IMR-90 (cell line): ENCODE measurements around the gene RPL41. TPM values are rescaled to one million over a fixed set of nuclear protein-coding genes. Genes with fewer than 3 reads are reported as not detected.

Experiments
- ATAC-seq: fragments of 200-7000 bp; cut with Tn5 transposase; 2 replicates; pipeline ENCODE4 v1.9.1; 2020; ENCODE audit warnings: low read depth, mild to moderate bottlenecking, moderate library complexity
- BruUV-seq: library from RNA; stranded (reverse); fragments of 400-500 nt; replicated peaks from 2 replicates; lab custom pipeline; 2021; lab: Mats Ljungman, UMichigan
- CTCF ChIA-PET: fragments of 300-600 bp; formaldehyde crosslinking; extraction: SDS; loops from one replicate; lab custom pipeline; 2021; ENCODE audit warnings: antibody characterized with exemption; lab: Yijun Ruan, JAX
- POLR2A ChIA-PET: fragments of 300-600 bp; sonication (Branson Sonifier 250); formaldehyde crosslinking; loops from one replicate; lab custom pipeline; 2022; ENCODE audit warnings: antibody characterized with exemption; ENCODE audit not compliant: unreplicated experiment; lab: Charles Lee
- DNase-seq: peaks from one replicate; pipeline ENCODE4 v3.0.0; 2013
- H2AFZ ChIP-seq: replicated peaks from 2 replicates; pipeline ENCODE3; 2013; ENCODE audit warnings: low read length, mild to moderate bottlenecking; ENCODE audit not compliant: poor library complexity
- H2AK5ac ChIP-seq: 2 replicates; pipeline ENCODE4 v1.6.1; 2013; ENCODE audit warnings: low read depth, low read length, inconsistent platforms
- H2AK9ac ChIP-seq: replicated peaks from 2 replicates; pipeline ENCODE3; 2013; ENCODE audit warnings: mild to moderate bottlenecking, low read depth, low read length, moderate library complexity; ENCODE audit not compliant: poor library complexity
- H2BK120ac ChIP-seq: 2 replicates; pipeline ENCODE4 v1.6.1; 2013; ENCODE audit warnings: low read depth, low read length, inconsistent platforms
- H2BK15ac ChIP-seq: 3 replicates; pipeline ENCODE4 v1.6.1; 2013; ENCODE audit warnings: low read depth, low read length, inconsistent platforms
- H2BK20ac ChIP-seq: 2 replicates; pipeline ENCODE4 v1.6.1; 2013; ENCODE audit warnings: low read depth, mild to moderate bottlenecking, inconsistent platforms, low read length, moderate library complexity
- H2BK5ac ChIP-seq: 2 replicates; pipeline ENCODE4 v1.6.1; 2013; ENCODE audit warnings: mild to moderate bottlenecking, low read depth, low read length, inconsistent platforms; ENCODE audit not compliant: poor library complexity, severe bottlenecking
- H3K14ac ChIP-seq: replicated peaks from 2 replicates; pipeline ENCODE4 v1.6.1; 2013; ENCODE audit warnings: low read depth, low read length, inconsistent platforms
- H3K18ac ChIP-seq: 2 replicates; pipeline ENCODE4 v1.6.1; 2013; ENCODE audit warnings: low read depth, low read length, control low read depth
- H3K23ac ChIP-seq: 2 replicates; pipeline ENCODE4 v1.6.1; 2013; ENCODE audit warnings: low read depth, low read length, inconsistent platforms
- H3K27ac ChIP-seq: 2 replicates; pipeline ENCODE4 v1.5.1; 2013; ENCODE audit warnings: mild to moderate bottlenecking, control low read depth, low read length; ENCODE audit not compliant: insufficient read depth
- H3K27me3 ChIP-seq: 2 replicates; pipeline ENCODE4 v1.6.1; 2013; ENCODE audit warnings: low read length; ENCODE audit not compliant: control insufficient read depth, insufficient read depth
- H3K36me3 ChIP-seq: 2 replicates; pipeline ENCODE4 v1.6.1; 2013; ENCODE audit warnings: low read length, mixed read lengths; ENCODE audit not compliant: control insufficient read depth, insufficient read depth
- H3K4ac ChIP-seq: 2 replicates; pipeline ENCODE4 v1.6.1; 2013; ENCODE audit warnings: low read depth, low read length, inconsistent platforms
- H3K4me1 ChIP-seq: 2 replicates; pipeline ENCODE4 v1.6.1; 2013; ENCODE audit warnings: low read length, mixed read lengths; ENCODE audit not compliant: control insufficient read depth, insufficient read depth
- H3K4me2 ChIP-seq: 2 replicates; pipeline ENCODE4 v1.6.1; 2013; ENCODE audit warnings: low read depth, mild to moderate bottlenecking, control low read depth, low read length, moderate library complexity
- H3K4me3 ChIP-seq: 2 replicates; pipeline ENCODE4 v1.5.1; 2013; ENCODE audit warnings: low read depth, mild to moderate bottlenecking, control low read depth, low read length, moderate library complexity; ENCODE audit not compliant: insufficient read depth
- H3K56ac ChIP-seq: 2 replicates; pipeline ENCODE4 v1.6.1; 2013; ENCODE audit warnings: low read length, inconsistent platforms; ENCODE audit not compliant: insufficient read depth; ENCODE audit errors: extremely low read depth
- H3K79me1 ChIP-seq, 2 experiments: 2 replicates each; pipeline ENCODE4 v1.6.1; 2013; ENCODE audit warnings: low read length in 2 of 2, inconsistent platforms in 1 of 2, low read depth in 1 of 2
- H3K9ac ChIP-seq: 2 replicates; pipeline ENCODE4 v1.6.1; 2013; ENCODE audit warnings: low read depth, low read length, control low read depth
- H3K9me1 ChIP-seq: 2 replicates; pipeline ENCODE4 v1.6.1; 2013; ENCODE audit warnings: low read length, inconsistent platforms; ENCODE audit not compliant: insufficient read depth
- H3K9me3 ChIP-seq: 2 replicates; pipeline ENCODE4 v1.6.1; 2013; ENCODE audit warnings: low read length; ENCODE audit not compliant: control insufficient read depth, insufficient read depth
- H4K20me1 ChIP-seq: 2 replicates; pipeline ENCODE4 v1.6.1; 2013; ENCODE audit warnings: low read length, inconsistent platforms; ENCODE audit not compliant: insufficient read depth
- H4K5ac ChIP-seq: 2 replicates; pipeline ENCODE4 v1.6.1; 2013; ENCODE audit warnings: mild to moderate bottlenecking, low read depth, low read length, control low read depth
- H4K8ac ChIP-seq, 2 experiments: 2 replicates each; pipeline ENCODE4 v1.6.1; 2013; ENCODE audit warnings: low read depth in 2 of 2, low read length in 2 of 2, control low read depth in 1 of 2, inconsistent platforms in 1 of 2
- H4K91ac ChIP-seq: 2 replicates; pipeline ENCODE4 v1.6.1; 2013; ENCODE audit warnings: low read depth, low read length, inconsistent platforms; ENCODE audit not compliant: insufficient read depth
- BHLHE40 ChIP-seq: fragments of 150-350 bp; IDR thresholded peaks from 2 replicates; pipeline ENCODE4 v1.6.1; 2016; ENCODE audit warnings: mild to moderate bottlenecking, low read depth, low read length
- CEBPB ChIP-seq: IDR thresholded peaks from 2 replicates; pipeline ENCODE4 v1.6.1; 2012; ENCODE audit warnings: low read depth, low read length, improper control_type of control experiment
- FOS ChIP-seq: fragments of 150-350 bp; IDR thresholded peaks from 2 replicates; pipeline ENCODE4 v1.6.1; 2016; ENCODE audit warnings: low read depth, low read length
- MAZ ChIP-seq: IDR thresholded peaks from 2 replicates; pipeline ENCODE4 v1.6.1; 2012; ENCODE audit warnings: low read depth, mild to moderate bottlenecking, low read length, improper control_type of control experiment, moderate library complexity, borderline replicate concordance
- MXI1 ChIP-seq: IDR thresholded peaks from 2 replicates; pipeline ENCODE4 v1.6.1; 2012; ENCODE audit warnings: low read depth, mild to moderate bottlenecking, low read length, moderate library complexity, borderline replicate concordance
- NFE2L2 ChIP-seq: fragments of 150-350 bp; IDR thresholded peaks from 2 replicates; pipeline ENCODE4 v1.6.1; 2016; ENCODE audit warnings: low read depth, mild to moderate bottlenecking, low read length
- POLR2A ChIP-seq: IDR thresholded peaks from 2 replicates; pipeline ENCODE4 v1.6.1; 2012; ENCODE audit warnings: mild to moderate bottlenecking, low read depth, low read length
- RCOR1 ChIP-seq: IDR thresholded peaks from 2 replicates; pipeline ENCODE4 v1.6.1; 2012; ENCODE audit warnings: mild to moderate bottlenecking, low read length, improper control_type of control experiment; ENCODE audit not compliant: insufficient replicate concordance
- WGBS, 2 experiments: methylation state at CpG; one replicate each; pipeline versions ENCODE4 v1.1.5 to v1.1.7; 2013; ENCODE audit warnings: missing lambda C conversion rate in 2 of 2; ENCODE audit not compliant: insufficient read length in 1 of 2; ENCODE audit errors: extremely low coverage in 2 of 2; 5-methylcytosine and 5-hydroxymethylcytosine counted together
- dilution Hi-C: fragments of 300-500 bp; cut with HindIII; formaldehyde crosslinking; loops from one replicate; pipeline ENCODE4 v1.14.3; 2018; ENCODE audit warnings: low sequenced_read_pairs; ENCODE audit not compliant: unreplicated experiment
- in situ Hi-C: fragments of 300-500 bp; cut with MboI; formaldehyde crosslinking; loops from 3 replicates; pipeline ENCODE4 v1.14.3; 2019; ENCODE audit warnings: low sequenced_read_pairs, inconsistent platforms, mixed read lengths
- intact Hi-C: fragments of 100-400 bp; cut with micrococcal nuclease; formaldehyde crosslinking; loops from 2 replicates; pipeline ENCODE4 v1.10.0; 2022
- polyA plus RNA-seq, 3 experiments: library from polyadenylated mRNA; depleted of rRNA; stranded (reverse); fragments of >200 nt; gene quantifications; 2 replicates each; pipeline ENCODE4 v1.2.3, GENCODE V29; 2012; ENCODE audit warnings: low replicate concordance in 1 of 3
- total RNA-seq: library from RNA; depleted of rRNA; stranded (reverse); fragments of >200 nt; gene quantifications from 2 replicates; pipeline ENCODE4 v1.2.3, GENCODE V29; 2012
- TF ChIP-seq, protein P1 (sequence below): conservative IDR thresholded peaks from 2 replicates; pipeline ENCODE4 v1.5.1; 2012; ENCODE audit warnings: mild to moderate bottlenecking, low read depth, low read length, improper control_type of control experiment
- TF ChIP-seq, protein P2 (sequence below): fragments of 150-350 bp; IDR thresholded peaks from 2 replicates; pipeline ENCODE4 v1.6.1; 2017; ENCODE audit warnings: mild to moderate bottlenecking, antibody characterized with exemption, low read length, low read depth

RPL41 gene
- total and polyA plus RNA-seq, 2 of the 4 experiments (the other 2 are of a cell fraction), result 1,119 to 9,394 TPM

DNA sequence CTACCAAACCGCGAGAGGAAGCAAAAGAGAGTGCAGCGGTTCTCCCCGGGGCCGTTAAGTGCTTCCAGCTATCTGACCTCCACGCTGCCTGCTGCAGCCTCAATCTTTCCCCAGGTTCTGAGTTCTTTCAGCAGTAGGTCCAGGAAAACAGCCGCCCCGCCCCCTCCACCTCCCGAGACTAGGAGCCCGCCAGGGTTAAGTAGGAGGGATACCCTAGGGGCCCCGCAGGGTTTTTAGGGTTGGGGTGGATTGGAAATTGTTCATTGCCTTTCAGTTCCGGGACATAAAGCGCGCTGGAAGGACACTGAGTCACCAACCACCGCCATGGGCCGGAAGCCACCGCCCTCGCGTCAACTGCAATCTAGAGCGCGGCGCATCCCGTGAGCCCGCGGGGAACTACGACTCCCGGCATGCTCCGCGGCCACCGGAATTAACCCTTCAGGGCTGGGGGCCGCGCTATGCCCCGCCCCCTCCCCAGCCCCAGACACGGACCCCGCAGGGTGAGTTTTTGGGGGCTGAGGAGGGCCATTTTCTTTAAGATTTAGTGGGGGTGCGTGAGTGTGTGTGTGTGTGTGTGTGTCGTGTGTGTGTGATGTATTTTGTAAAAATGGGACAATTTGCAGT, 35.8 kb downstream of the RPL41 start, which contains the start of gene MYL6B:
MYL6B (plus strand) TSS at position 456 of the 624 bp plus-strand sequence. CDS start 1,332 bp downstream, outside the sequence.
- ChIA-PET POLR2A (interaction anchor here (0.6 kb wide), 1 partner anchor 13 kb away, joined by 3 read pairs; no protein-coding TSS in a partner anchor), CTCF (no interaction called here)
- DNase-seq, result peak; percentile 88
- dilution Hi-C loops (no loop called here), intact Hi-C loops (no loop called here), in situ Hi-C loops (no loop called here)
- Histone ChIP-seq H2AFZ (peak within 1 kb of the TSS; percentile 93), H2BK15ac (peak within 1 kb of the TSS; percentile 88; the same call in 2 of the 3 replicates), H3K79me1 (peaks cover 22 to 52% of the 10 kb centered on the region in 2 experiments), H2BK5ac (peak within 1 kb of the TSS; percentile 78), H4K91ac (peak within 1 kb of the TSS; percentile 69), H3K14ac (peak within 1 kb of the TSS; percentile 98), H3K9me3 (no peaks in the 10 kb centered on the region), H2BK120ac (peak within 1 kb of the TSS; percentile 57), H3K56ac (peak within 1 kb of the TSS; percentile 70), H4K8ac (peak within 1 kb of the TSS; percentile 97 to 98), H3K36me3 (peaks cover 7% of the 10 kb centered on the region), H3K27ac (peak within 1 kb of the TSS; percentile 73), H3K23ac (peak within 1 kb of the TSS; percentile 93), H3K4me2 (peak within 1 kb of the TSS; percentile 83), H4K5ac (peak within 1 kb of the TSS; percentile 91), H3K18ac (peak within 1 kb of the TSS; percentile 48), H3K9ac (peak within 1 kb of the TSS; percentile 92), H3K4me1 (peaks cover 11% of the 10 kb centered on the region), H3K4me3 (peak within 1 kb of the TSS; percentile 66), H3K9me1 (peaks cover 14% of the 10 kb centered on the region), H3K4ac (peak within 1 kb of the TSS; percentile 93), H2AK5ac (peak within 1 kb of the TSS; percentile 94), H4K20me1 (no peaks in the 10 kb centered on the region), H2BK20ac (peak within 1 kb of the TSS; percentile 30; the same call in 1 of the 2 replicates), H3K27me3 (no peaks in the 10 kb centered on the region), H2AK9ac (peak within 1 kb of the TSS; percentile 100)
- ATAC-seq, result peak; percentile 95
- TF ChIP-seq, protein P1, sequence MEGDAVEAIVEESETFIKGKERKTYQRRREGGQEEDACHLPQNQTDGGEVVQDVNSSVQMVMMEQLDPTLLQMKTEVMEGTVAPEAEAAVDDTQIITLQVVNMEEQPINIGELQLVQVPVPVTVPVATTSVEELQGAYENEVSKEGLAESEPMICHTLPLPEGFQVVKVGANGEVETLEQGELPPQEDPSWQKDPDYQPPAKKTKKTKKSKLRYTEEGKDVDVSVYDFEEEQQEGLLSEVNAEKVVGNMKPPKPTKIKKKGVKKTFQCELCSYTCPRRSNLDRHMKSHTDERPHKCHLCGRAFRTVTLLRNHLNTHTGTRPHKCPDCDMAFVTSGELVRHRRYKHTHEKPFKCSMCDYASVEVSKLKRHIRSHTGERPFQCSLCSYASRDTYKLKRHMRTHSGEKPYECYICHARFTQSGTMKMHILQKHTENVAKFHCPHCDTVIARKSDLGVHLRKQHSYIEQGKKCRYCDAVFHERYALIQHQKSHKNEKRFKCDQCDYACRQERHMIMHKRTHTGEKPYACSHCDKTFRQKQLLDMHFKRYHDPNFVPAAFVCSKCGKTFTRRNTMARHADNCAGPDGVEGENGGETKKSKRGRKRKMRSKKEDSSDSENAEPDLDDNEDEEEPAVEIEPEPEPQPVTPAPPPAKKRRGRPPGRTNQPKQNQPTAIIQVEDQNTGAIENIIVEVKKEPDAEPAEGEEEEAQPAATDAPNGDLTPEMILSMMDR, result no peak
- no peak for TF ChIP-seq NFE2L2
- peak; percentile 44; the same call in 1 of the 2 replicates for TF ChIP-seq CEBPB
- peak; percentile 92 for TF ChIP-seq BHLHE40
- TF ChIP-seq, protein P2, sequence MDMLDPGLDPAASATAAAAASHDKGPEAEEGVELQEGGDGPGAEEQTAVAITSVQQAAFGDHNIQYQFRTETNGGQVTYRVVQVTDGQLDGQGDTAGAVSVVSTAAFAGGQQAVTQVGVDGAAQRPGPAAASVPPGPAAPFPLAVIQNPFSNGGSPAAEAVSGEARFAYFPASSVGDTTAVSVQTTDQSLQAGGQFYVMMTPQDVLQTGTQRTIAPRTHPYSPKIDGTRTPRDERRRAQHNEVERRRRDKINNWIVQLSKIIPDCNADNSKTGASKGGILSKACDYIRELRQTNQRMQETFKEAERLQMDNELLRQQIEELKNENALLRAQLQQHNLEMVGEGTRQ, result peak; percentile 27; the same call in 1 of the 2 replicates
- TF ChIP-seq RCOR1, result peak; percentile 19
- TF ChIP-seq FOS, result peak; percentile 69; the same call in 1 of the 2 replicates
- peak; percentile 82; the same call in 1 of the 2 replicates for TF ChIP-seq MAZ
- TF ChIP-seq MXI1, result peak; percentile 63; the same call in 1 of the 2 replicates
- no peak for TF ChIP-seq POLR2A
- 0% methylated on average over 14 of the region's 37 CpGs; no CpG with 5 or more reads in 1 of the 2 experiments for WGBS, 2 experiments
- no TSS peak for BruUV-seq
